ENCODE results near the gene ZNF485. TPM values are rescaled to one million over a fixed set of nuclear protein-coding genes. Genes with fewer than 3 reads are reported as not detected.

Gene ZNF485
- total and polyA plus RNA-seq, 10 of the 15 experiments (the other 5 are each of a cell fraction or from before 2014, with no cell fraction given): 3.2 to 7.6 (median 5.1) TPM

- TF ChIP-seq BCLAF1 (IDR thresholded peaks at IDR 0.05) (no peak), POU2F2 (IDR thresholded peaks at IDR 0.05; ENCODE audit: borderline replicate concordance, low read depth, low read length) (no peak), PAX5 (IDR thresholded peaks at IDR 0.05; ENCODE audit: borderline replicate concordance, low read depth, low read length) (no peak), RAD51 (IDR thresholded peaks at IDR 0.05) (no peak), EP300 (IDR thresholded peaks at IDR 0.05; ENCODE audit: borderline replicate concordance in 1 of 2, control insufficient read depth in 1 of 2, low read depth in 2 of 2, low read length in 2 of 2) (no peak)
Observed at GRCh38 chr10:43598446-43598845, 7.8 kb upstream of the ZNF485 start (continued).

GRCh38 chr10:43599333-43599732, 6.9 kb upstream of the ZNF485 start:
- H3K4me1 ChIP-seq (ENCODE audit: control insufficient read depth, insufficient read depth, low read length): peaks cover 21% of the 10 kb centered on the region
- ChIA-PET CTCF (no interaction called here), POLR2A (no interaction called here), SMC1A (ENCODE audit: uncharacterized antibody, unreplicated experiment) (interaction anchor here (2.0 kb wide), 1 partner anchor 12 kb away, joined by 6 read pairs; no protein-coding TSS in a partner anchor), RAD21 (ENCODE audit: unreplicated experiment) (no interaction called here)
- no peak overlapping the region for H3K9ac ChIP-seq (ENCODE audit: control insufficient read depth, insufficient read depth, low read length)
- no peaks in the 10 kb centered on the region for H3K36me3 ChIP-seq (ENCODE audit: control insufficient read depth in 2 of 2, insufficient read depth in 2 of 2, low read length in 1 of 2)
- no peak overlapping the region for H3K4me3 ChIP-seq
- peaks cover 6% of the 10 kb centered on the region; the same call in 2 of the 3 replicates for H3K9me3 ChIP-seq (replicated peaks; ENCODE audit: control insufficient read depth, insufficient read depth, low read length)
- no TSS peak for BruUV-seq (replicated peaks)
- no peaks in the 10 kb centered on the region for H4K20me1 ChIP-seq (ENCODE audit: control insufficient read depth, insufficient read depth)
- H3K79me2 ChIP-seq (ENCODE audit: control insufficient read depth, insufficient read depth, low read length): no peaks in the 10 kb centered on the region
- ATAC-seq: no peak
- 27% methylated on average over 2 of the region's 2 CpGs for WGBS (ENCODE audit: insufficient coverage, insufficient replicate concordance, low lambda C conversion rate, missing lambda C conversion rate)
- FAIRE-seq: no peak
- no peak overlapping the region for H3K4me2 ChIP-seq (ENCODE audit: control insufficient read depth, insufficient read depth)
- no peak overlapping the region for H3K27ac ChIP-seq (ENCODE audit: control insufficient read depth, insufficient read depth)
- H3K27me3 ChIP-seq (replicated peaks in 1 of 2; ENCODE audit: control insufficient read depth in 2 of 2, insufficient read depth in 2 of 2, low read length in 1 of 2): no peaks in the 10 kb centered on the region
- H2AFZ ChIP-seq (ENCODE audit: control insufficient read depth, low read depth, low read length): no peak overlapping the region
- DNase-seq (ENCODE audit: low read depth, low spot score): no peak
- in situ Hi-C loops (cut with MboI) (no loop called here), intact Hi-C loops (cut with micrococcal nuclease; ENCODE audit: unreplicated experiment) (loop anchor here (5.0 kb wide), 1 partner anchor 192 kb away; the partner anchor contains the start of gene HNRNPF)
- TF ChIP-seq TBL1XR1 (IDR thresholded peaks at IDR 0.05; ENCODE audit: low read depth, low read length) (no peak), SUPT20H (IDR thresholded peaks at IDR 0.05; ENCODE audit: borderline replicate concordance, control insufficient read depth, low read depth, low read length) (no peak), CBFB (IDR thresholded peaks at IDR 0.05; ENCODE audit: low read depth) (no peak), IKZF1 (conservative IDR thresholded peaks at IDR 0.05) (no peak), SMAD5 (IDR thresholded peaks at IDR 0.05; ENCODE audit: low read depth) (no peak), REST (IDR thresholded peaks at IDR 0.05; ENCODE audit: low read depth, low read length) (no peak), HDAC6 (IDR thresholded peaks at IDR 0.05; ENCODE audit: unreplicated experiment) (no peak), ZNF217 (IDR thresholded peaks at IDR 0.05) (no peak), IRF4 (IDR thresholded peaks at IDR 0.05; ENCODE audit: low read depth, low read length) (no peak), RAD51 (IDR thresholded peaks at IDR 0.05) (no peak), IRF5 (IDR thresholded peaks at IDR 0.05; ENCODE audit: borderline replicate concordance) (no peak), STAT1 (conservative IDR thresholded peaks at IDR 0.05) (no peak)
